HG03378 (cell line): Measurements from ENCODE around the gene STK17B.

Source experiments
- ATAC-seq: cut with Tn5 transposase; IDR thresholded peaks from one replicate; pipeline ENCODE4 v1.9.1; 2021; ENCODE audit warnings: mild to moderate bottlenecking, moderate library complexity; ENCODE audit not compliant: unreplicated experiment

STK17B gene

DNA sequence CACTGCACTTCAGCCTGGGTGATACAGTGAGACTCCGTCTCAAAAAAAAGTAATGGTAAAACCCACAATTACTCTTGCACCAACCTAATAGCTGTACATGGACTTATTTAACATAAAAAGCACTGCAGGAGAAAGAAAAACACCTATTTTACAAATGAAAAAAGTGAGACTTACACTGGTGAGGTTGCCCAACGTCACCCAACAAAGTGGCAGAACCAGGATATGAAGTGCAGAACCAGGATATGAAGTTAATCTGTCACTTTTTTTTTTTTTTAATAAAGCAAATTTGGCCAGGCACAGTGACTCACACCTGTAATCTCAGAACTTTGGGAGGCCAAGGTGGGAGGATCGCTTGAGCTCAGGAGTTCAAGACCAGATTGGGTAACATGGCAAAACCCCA, 13.5 kb upstream of the STK17B start:
- ATAC-seq = no peak

DNA sequence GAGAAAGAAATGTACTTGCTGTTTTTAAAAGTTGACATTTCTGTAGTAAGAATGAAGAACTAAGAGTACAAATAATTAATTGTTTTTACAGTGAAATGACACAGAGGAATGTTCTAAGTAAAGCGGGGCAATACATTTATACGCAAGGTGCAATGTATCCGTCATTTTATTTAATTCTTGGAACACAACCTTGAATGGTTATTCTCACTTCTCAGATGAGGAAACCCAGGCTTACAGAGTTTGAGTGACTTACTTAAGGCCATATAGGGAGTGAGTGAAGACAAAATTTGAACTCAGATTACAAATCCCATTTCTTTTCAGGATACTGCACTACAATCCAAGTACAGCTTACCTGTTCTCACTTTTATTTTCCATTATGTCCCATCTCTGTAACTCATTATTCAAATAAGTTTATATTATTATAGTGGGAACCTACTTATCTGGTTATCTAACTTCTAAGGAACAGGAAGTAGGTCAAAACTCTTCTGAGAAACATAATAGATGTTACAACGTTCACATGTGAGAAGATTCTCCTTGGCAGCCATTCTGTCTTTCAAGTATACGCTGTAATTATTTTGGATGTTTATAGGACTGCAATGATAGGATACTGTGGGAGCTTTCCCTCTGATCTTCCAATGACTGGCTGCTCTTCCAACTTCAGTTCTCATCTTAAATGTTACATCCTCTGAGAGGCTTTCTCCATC, 12.3 kb upstream of the STK17B start:
- ATAC-seq = no peak

DNA sequence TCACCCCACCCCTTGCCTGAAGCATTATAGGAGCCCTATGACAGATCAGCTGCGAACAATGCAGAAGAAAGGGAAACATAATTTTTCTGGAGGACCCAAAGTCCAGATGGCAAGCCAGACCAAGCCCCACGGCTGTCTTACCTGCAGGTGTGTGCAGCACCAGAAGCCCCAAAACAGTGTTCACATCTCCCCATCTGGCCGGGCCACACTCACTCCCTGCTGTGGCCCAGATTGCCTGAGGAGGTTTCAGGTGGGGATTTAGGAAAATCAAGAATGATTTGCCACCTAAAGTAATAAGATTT, 11.7 kb upstream of the STK17B start:
- no peak for ATAC-seq

DNA sequence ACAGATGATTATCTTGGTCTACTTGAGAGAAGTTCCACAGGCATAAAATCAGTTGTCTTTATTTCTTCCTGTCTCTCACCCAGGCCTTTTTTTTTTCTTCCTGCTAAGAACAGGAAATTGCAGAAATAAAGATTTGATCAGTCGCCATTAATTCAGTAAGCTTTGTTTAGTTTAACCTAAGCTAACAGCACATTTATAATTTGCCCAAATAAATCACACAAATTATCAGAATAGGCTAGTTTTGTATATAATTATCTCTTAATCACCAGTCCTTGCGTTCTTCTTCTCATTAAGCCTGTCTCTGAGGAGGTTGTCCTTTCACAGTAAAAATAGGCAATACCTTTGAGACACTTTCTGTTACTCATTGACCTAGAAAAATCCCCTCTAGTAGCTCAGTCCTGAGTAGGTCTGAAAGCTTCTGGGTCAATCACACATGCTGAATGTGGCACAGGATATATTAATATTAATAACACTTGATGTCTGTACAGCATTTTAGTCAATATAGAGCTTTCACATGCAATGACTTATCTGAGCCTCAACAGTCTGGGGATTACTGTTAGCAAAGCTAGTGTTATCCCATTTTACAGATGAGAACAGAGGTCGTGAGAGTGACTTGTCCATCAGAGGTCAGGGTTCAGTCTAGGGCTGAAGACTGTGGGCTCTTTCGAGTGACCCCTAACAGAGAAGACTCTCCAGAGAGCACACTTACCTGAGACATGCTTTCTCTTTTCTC, 11.2 kb upstream of the STK17B start:
- ATAC-seq = peak; percentile 96

DNA sequence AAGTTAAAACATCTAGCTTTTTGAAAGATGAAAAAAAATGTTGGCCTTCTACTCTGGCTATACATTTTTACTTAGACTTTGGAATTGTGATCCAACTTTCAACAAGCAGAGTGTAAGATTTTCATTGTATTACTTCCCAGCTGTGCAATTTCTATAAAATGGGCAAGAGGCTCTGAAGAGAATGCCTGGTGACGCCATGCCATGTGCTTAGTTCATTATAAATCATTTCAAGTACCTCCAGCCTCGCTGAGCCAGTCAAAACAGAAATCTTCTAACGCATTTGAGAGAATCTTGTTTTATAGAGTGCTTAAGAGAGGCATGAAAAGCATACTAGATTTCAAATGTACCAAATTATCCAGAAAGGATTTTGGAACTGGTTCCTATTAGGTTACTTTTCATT, 10.1 kb upstream of the STK17B start:
- ATAC-seq = no peak

DNA sequence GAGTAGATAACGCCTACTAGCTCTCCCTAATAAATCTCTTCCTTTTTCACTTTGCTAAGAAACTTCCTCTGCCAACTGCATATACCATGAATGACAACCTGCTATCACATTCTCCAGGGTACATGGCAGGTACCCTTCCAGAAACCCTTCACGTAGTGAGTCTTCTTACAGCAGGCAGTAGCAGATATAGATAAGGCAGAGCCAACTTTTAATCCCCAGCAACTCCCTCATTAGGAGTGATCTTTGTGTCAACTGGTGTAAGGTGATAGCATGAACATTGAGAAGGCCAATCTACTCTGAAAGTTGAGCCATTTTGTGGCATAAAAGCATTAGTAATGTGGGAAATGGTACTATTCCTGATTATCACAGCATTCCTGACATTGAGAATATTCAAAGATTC, 5.7 kb upstream of the STK17B start:
- ATAC-seq = no peak

DNA sequence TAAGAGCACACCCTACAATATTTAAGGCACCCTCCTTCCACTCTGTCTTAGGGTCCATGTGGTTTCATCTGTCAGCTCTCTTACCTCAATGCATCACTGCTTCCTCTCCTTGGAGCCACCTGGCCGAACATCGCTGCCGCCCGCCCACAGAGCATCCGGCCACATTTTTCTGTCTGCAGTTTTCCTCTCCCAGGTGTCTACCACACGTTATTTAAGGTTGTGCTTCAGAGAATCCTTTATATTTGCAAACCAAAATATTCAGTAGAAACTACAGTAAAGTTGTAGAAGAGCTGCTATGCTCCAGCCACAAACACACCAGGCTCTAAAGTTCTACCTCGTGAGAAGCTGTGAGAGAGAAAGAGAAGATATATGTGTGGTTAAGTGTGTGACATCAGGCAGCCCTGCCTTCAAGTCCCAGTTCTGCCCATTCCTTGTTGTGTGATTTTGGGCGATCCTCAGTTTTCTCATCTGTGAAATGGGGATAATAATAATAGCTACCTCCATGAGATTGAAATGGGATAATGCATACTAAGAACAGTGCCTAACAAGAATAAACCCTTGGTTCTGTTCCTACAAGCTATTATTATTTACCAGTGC, 4.9 kb upstream of the STK17B start:
- ATAC-seq = peak; percentile 75

DNA sequence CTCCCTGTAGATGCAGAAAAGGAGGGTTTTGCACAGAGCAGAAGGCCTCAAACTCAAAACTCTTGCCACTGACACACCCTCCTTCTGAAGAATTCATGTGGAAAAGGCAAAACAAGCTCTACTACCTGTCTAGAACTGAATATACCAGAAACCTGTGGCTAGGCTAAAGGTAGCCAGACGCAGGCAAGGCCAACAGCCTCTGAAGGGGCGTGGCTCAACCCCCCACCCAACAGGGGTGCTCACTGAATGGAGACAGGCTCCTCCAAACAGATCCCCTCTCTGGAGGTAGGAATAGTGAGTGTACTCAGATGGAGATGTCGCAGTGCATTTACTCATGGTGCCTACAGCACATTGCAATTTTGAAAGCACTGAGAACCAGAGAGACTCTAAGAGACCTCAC, 3.0 kb upstream of the STK17B start:
- ATAC-seq = no peak

DNA sequence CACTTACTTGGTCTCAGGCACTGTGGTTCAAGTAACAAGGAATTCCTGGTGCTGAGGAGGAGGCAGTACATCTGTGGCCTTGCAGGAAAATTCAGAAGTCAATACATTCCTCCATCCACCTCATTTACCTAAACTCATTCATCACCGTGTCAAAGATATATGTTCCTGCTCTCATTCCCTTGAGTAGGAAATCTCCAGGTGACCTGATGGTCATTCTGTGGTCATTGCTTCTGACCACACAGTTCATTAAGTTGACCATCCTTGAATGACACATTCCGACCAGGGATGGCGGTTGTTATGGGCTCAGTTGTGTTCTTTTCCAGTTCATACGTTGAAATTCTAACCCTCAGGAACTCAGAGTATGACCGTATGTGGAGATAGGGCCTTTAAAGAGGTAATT, 2.1 kb upstream of the STK17B start:
- no peak for ATAC-seq

DNA sequence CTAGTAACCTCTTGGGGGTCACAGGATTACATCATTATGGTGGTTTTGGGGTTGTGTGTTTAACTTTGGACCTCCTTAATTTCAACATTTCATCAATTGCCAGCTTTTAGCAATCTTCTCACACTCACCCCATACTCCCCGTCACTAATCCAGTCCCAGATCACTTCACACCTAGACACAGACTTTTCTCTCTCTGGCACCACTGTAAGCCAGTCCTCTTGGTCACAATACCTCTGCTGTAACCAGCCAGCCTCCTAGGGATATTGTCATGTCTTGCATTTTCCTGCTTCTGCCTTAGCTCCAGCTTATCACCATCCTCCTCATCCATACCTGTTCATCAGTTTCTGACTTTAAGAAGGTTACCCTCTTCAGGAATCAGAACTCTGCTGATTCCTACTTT, 1.6 kb upstream of the STK17B start:
- ATAC-seq = no peak

DNA sequence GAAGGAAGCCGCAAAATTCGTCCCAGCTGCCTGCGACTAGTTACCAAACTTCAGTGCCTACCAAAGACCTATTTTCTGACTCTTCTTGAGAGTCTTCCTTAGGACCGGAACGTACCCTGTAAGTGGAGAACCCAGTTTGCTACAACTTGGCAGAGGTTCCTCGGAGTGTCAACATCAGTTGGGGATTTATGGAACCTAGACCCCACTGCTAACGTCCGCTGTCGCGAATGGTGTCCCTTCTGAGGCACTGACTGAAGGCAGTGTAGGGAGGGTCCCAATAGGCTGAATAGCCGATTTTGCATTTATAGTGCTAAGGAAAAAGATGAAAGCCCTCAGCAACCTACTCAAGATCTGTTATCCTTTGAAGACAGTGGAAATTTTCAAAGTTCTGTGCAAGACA, 568 bp upstream of the STK17B start:
- ATAC-seq = no peak

DNA sequence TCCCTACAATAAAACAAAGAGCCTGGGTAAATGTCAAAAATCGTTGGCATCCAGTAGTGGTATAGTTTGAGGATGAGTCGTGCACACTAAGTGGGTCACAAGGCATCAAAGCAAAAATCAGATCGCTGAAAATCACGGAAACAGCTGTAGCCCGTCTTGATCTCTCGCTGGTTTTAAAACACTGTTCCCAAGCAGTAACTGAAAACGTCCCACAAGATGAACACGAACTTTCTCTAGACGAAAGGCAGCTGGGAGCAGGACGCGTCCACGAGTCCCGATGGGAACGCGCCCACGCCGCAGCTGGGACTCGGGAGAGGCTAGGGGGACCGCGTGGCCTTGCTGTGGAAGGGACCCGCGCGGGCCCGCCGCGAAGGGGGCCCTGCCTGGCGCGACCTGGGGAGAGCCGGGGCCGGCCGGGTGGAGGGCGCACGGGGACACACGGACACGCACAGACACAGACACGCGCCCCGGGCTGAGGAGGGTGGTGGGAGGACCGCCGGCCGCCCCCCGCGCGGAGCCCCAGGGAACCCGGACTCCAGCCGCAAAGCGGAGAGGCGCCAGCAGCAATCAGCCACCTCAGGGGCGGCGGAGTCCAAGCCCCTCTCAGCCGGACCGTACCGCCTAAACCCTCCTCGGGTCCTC, 651 bp downstream of the STK17B start:
- ATAC-seq = no peak

DNA sequence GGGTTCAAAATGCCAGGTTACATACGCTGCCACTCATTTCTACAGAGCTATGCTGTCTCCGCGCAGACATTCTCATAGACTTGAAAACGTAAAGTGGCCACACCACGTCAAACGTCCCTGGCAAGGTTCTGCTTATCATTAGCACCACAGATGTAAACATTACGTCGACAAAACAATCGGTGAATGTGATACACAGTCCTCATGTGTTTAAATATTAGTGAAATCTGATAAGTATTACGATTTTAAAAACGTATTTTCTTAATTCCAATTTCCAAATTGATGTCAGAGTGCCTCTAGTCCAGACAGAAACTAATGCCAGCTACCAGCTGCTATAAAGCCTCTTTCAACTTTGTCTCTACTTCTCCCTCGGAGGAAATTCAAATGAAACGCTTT, 1.2 kb downstream of the STK17B start:
- peak; percentile 36 for ATAC-seq

DNA sequence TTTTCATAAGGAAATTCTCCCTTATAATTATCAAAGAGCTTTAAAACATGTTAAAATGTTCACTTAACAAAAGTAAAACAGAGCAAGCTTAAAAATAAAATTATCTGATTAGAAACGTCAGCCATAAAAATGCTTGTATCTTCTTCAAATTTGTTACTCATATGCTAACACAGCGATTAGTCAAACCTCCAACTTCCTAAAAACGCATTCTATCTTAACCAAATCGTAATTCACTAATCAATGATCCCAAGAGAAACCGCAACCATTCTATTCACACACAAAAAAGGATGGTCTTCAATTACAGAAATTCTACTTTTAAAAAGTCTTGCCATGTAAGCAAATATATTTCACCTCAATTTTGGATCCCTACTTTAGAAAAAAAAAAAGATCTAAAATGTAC, 1.9 kb downstream of the STK17B start:
- no peak for ATAC-seq

DNA sequence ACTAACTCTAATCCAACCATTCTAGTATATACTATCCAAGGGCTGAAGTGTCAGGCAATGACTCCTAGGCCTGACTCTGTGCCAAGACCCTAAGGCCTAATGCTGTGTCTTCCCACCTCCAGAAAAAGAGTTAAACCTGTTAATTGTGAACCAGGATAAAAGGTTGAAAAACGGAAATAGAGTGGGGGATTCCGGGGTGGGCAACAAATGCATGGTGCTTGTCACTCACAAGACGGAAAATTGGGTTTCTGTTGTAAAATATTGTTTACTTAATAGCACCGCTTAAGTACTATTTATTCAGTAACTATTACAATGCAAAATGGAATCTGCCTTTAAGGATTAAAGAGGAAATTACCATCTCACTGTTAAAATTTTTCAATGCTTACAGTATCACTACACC, 3.2 kb downstream of the STK17B start:
- no peak for ATAC-seq

DNA sequence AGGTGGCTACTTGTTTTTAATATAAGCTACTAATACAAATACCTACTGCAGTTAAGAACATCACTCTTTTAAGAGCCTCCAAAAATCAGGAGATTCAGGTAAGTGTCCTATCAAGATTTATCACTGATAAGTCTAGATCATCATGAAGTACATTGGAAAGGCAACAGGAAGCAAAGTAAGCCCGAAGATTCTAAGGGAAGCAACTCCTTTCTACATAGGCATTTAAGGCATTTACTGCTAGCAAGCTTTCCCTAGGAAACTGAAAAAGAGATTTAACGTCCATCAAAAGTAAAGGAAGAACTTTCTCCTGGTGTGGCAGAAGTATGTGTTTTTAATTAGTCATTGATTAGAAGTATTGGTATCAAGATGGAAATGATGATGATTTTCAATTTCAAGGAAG, 3.7 kb downstream of the STK17B start:
- ATAC-seq = no peak

DNA sequence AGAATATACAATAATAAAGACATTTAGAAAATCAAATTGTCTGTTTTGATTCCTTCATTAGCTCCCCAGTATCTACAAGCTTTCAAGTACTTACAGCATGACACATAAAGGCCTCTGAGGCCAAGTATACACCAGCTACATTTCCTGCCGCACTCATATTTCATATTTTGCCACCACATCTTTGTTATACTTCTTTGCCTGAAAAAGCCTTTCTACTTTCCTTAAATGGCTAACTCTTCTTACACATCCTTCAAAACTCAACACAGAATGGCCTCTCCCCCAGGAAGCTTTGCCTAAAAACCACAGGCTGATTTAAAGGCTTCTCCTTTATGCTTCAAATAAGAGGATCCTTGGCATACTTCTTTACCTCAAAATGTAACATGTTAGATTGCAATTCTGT, 4.5 kb downstream of the STK17B start:
- peak; percentile 22 for ATAC-seq

DNA sequence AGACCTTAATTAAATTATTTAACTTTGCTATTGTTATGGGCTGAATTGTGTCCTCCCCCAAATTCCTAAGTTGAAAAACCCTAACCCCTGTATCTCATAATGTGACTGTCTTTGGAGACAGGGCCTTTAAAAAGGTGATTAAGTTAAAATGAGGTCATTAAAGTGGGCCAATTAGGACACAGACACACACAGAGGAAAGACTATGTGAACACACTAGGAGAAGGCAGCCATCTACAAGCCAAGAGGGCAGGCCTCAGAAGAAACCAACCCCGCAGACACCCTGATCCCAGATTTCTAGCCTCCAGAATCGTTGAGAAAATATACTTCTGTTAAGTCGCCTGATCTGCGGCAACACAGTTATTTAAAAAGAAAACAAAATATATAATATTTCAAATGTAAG, 6.4 kb downstream of the STK17B start:
- no peak for ATAC-seq

DNA sequence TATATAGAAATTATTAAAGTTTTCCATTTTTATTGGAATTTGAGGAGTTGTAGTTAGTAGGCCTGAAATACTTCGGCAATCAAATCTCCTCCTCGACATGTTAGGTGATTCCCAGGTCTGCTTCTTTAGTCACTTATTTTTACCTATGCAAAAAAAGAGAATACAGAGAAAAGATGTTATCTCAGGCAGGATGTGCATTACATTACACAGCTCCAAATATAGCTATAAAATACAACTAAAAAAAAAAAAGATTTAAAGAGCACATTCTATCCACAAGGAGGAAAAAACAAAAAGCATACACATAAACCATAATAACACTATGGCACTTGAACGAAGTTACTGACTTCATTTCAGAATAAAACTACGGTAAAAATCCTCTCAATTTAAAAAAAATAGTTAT, 8.1 kb downstream of the STK17B start:
- no peak for ATAC-seq

DNA sequence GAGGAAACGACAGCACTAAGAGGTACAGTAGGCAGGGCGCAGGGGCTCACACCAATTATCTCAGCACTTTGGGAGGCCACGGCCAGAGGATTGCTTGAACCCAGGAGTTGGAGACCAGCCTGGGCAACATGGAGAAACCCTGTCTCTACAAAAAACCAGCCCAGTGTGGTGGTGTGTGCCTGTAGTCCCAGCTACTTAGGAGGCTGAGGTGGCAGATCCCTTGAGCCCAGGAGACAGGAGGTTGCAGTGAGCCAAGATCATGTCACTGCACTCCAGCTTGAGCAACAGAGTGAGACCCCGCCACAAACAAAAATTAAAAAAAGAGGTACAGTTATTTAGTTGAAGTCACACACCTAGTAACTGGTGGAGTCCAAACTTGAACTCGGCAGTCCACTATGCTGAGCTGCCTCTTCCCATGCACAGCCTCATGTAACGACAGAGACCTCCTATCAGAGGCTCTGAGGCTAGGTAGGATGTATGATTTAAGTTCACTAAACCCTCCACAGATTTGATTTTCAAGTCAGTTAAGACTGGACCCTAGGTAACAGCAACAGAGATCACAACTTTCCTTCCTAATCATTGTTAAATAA, 8.7 kb downstream of the STK17B start:
- no peak for ATAC-seq

DNA sequence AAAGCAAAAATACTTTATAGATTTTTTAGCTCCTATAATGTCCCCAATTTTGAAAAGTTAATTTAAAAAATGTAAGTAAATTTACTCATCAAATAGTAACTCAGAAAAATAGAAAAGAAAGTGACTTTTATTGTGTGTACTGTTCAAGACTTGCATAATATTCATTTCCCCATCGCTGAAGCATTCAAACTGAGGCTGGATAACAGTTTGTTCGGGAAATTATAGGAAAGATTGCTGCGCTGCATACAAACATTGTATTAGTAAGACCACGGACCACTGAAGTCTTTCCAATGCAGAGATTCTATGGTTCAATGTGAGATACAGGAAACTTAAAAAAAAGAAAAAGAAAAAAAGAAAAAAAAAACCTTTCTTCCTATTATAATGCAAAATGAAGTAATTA, 10.4 kb downstream of the STK17B start:
- ATAC-seq = no peak

DNA sequence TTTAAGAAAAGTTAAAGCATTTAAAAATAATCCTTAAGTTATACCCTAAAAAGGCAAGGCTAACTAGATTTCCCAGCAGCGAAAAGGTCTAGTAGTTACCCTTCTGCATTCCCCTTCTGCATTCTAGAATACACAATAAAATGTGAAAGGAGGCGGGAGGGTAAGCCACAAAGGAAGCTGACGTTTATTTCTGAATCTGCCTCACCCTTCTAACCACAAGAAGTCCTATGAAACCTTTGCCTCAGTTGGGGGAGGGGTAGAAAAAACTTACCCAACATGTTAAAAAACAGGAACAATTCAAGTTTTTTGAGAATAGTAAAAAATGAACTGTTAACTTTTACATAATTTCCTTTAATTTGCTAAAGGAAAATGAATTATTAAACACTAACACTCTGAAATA, 11.3 kb downstream of the STK17B start:
- peak; percentile 82 for ATAC-seq
